GM19035 (cell line): Measurements from ENCODE around the gene AP5S1.
"Not testable (repeated sequence)": the region's sequence is repeated elsewhere in the genome, so short reads cannot be mapped to it uniquely, and the experiment has no call there.

Source experiments
- ATAC-seq: cut with Tn5 transposase; IDR thresholded peaks from one replicate; pipeline ENCODE4 v1.9.1; 2021; ENCODE audit not compliant: unreplicated experiment

Gene AP5S1

GRCh38 chr20:3811467-3812258 is 8.7 kb upstream of the AP5S1 start:
- ATAC-seq: no peak

DNA sequence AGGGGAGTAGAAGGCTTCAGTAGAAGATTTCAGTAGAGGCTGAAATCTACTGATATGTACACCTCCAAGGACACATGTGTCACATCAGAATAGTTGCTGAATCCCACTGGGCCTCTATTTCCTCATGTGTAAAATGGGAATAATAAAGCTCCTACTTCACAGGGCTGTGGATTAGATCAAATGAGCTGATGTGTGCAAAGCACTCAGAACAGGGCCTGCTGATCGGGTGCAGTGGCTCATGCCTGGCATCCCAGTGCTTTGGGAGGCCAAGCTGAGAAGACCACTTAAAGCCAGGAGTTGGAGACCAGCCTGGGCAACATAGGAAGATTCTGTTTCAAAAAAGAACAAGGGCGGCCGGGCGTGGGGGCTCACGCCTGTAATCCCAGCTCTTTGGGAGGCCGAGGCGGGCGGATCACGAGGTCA is 8.1 kb upstream of the AP5S1 start:
- no peak for ATAC-seq

GRCh38 chr20:3812975-3813847 is 7.1 kb upstream of the AP5S1 start:
- ATAC-seq: no peak

DNA sequence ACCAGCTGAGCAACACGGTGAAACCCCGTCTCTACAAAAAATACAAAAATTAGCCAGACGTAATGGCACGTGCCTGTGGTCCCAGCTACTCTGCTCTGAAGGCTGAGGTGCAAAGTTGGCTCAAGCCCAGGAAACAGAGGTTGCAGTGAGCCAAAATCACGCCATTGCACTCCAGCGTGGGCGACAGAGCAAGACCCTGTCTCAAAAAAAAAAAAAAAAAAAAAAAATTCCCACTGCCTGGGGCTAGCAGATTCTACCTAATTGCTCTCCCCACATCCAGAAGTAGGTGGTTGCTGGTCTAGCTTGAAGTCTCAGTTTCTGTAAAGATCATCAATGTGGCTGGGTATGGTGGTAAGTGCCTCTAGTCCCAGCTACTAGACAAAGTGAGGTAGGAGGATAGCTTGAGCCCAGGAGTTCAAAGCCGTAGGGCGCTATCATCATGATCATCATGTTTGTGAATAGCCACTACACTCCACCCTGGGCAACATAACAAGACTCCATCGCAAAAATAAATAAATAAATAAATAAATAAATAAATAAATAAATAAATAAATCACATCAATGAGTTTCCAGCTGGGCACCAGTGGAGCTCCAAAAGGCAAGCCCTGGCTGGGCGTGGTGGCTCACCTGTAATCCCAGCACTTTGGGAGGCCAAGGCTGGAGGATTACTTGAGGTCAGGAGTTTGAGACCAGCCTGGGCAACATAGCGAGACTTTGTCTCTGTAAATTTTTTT is 6.3 kb upstream of the AP5S1 start:
- no peak for ATAC-seq

- ATAC-seq: no peak
These were observed 5.3 kb upstream of the AP5S1 start for GRCh38 chr20:3814928-3815495.

DNA sequence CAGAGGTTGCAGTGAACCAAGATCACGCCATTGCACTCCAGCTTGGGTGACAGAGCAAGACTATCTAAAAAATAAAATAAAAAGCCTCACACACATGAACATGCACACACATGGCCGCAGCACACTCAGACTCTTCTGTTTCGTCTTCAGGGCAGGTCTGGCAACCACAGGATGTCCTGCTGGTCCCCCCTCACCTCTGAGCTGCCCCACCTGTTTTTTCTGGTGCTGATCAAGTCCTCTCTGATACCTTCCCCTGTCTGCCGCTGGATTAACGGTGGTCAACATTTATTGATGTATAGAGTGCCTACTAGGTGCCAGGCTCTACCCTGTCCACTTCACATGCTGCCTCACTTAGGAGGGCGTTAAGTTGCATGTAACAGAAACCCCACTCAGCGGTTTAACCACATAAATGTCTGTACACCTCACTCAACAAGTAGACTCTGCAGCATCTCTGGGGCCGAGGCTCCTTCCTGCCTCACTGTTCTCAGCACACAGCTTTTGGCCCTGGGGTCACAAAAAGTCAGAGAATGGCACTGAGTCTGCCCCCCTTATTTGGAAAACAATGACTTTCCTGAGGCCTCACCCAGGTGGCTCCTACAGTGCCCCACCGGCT is 4.5 kb upstream of the AP5S1 start:
- no peak for ATAC-seq

GRCh38 chr20:3818155-3819151 is 1.9 kb upstream of the AP5S1 start:
- no peak for ATAC-seq

GRCh38 chr20:3819411-3820047 is 818 bp upstream of the AP5S1 start:
- ATAC-seq: no peak

- peak; percentile 9 for ATAC-seq
These were observed 767 bp downstream of the AP5S1 start for GRCh38 chr20:3820901-3821727.

DNA sequence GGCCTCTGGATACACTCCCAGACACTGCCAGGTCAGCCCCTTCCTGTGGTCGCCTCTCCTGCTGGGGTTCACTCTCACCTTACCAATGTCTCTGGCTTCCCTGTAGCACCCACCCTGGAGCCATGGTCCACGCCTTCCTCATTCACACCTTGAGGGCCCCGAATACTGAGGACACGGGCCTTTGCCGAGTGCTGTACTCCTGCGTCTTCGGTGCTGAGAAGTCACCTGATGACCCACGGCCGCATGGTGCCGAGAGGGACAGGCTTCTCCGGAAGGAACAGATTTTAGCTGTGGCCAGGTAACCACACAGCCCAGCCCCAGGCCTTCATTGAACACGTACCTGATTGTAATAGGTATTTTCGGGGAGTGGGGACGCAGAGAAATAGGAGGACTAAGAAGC is 1.6 kb downstream of the AP5S1 start:
- no peak for ATAC-seq

DNA sequence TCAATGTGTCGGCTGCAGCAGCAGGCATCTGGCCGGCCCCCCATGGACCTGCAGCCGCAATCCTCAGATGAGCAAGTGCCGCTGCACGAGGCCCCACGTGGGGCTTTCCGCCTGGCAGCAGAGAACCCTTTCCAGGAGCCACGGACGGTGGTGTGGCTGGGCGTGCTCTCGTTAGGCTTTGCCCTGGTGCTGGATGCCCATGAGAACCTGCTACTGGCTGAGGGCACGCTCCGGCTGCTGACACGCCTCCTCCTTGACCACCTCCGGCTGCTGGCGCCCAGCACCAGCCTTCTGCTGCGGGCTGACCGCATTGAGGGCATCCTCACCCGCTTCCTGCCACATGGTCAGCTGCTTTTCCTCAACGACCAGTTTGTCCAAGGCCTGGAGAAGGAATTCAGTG is 3.5 kb downstream of the AP5S1 start:
- ATAC-seq: no peak

- ATAC-seq: no peak
These were observed 5.2 kb downstream of the AP5S1 start for GRCh38 chr20:3825526-3825925.

DNA sequence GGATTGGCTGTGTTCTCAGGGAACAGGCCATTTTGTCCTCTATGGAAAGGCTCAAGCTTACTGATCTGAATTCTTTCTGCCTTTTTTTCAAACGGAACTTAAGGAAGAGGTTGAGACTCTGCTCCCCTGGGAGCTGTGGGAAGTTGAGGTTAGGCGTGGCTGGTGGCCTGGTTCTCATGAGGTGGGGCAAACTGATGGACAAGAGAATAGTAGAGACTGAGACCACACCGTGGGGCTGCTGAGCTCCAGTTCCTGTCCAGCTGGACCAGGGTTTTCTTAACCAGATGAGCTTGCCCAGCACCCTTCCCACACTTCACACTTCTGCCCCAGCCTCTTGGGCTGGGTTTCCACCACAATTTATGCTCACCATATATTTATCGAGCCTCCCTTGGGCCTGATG is 6.1 kb downstream of the AP5S1 start:
- no peak for ATAC-seq

DNA sequence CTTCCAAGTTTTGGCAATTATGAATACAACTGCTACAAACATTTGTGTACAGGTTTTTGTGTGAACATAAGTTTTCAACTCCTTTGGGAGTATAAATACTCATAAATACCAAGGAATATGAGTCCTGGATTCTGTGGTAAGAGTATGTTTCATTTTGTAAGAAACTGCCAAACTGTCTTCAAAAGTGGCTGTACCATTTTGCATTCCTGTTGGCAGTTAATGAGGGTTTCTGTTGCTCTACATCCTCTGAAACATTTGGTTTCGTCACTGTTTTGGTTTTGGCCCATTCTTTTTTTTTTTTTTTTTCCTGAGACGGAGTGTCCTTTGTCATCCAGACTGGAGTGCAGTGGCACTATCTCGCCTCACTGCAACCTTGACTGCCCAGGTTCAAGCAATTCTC is 8.5 kb downstream of the AP5S1 start:
- no peak for ATAC-seq

- not testable (repeated sequence) for ATAC-seq
These were observed 9.5 kb downstream of the AP5S1 start for GRCh38 chr20:3829891-3830290.

DNA sequence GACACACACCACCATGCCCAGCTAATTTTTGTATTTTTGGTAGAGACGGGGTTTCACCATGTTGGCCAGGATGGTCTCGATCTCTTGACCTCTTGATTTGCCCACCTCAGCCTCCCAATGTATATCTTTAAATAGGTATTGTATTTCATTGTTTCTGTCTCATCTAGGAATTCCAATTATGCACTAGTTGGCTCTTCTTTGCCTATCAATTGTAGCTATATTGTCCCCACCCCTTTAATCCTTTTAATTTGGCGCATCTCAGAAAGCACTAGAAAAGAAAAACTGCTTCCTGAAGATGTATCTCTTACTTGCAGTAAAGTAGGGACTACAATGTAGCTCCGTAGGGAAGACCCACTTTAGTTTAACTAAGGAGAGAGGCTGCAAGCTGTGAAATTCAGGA is 15.8 kb downstream of the AP5S1 start:
- no peak for ATAC-seq

DNA sequence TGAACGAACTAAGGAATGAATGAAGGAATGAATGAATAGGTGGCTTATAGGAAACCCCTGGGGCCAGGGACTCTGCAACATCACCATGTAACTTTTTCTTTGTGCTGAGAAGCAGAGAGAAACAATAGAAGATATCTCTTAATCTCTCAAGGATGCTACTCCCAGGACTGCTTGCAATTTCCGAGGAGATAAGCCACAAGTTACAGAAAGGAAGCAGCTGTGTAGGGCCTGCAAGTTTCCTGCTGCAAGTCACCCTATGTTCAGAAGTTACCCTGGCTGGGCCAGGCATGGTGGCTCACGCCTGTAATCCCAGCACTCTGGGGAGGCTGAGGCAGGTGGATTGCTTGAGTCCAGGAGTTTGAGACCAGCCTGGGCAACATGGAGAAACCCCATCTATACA is 19.0 kb downstream of the AP5S1 start:
- no peak for ATAC-seq

DNA sequence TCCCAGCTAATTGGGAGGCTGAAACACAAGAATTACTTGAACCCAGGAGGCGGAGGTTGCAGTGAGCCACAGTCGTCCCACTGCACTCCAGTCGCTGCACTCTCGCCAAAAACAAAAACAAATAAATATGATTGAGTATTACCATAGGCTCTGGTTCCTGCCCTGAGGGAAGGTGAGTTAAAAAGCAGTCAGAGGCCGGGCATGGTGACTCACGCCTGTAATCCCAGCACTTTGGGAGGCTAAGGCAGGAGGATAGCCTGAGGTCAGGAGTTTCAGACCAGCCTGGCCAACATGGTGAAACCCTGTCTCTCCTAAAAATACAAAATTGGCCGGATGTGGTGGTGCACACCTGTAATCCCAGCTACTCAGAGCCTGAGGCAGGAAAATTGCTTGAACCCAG is 19.9 kb downstream of the AP5S1 start:
- ATAC-seq: not testable (repeated sequence)
